Measurements from ENCODE around the gene S100A1. TPM values are rescaled to one million over a fixed set of nuclear protein-coding genes. Genes with fewer than 3 reads are reported as not detected.
A peak's percentile ranks its signal among the peaks of the same experiment; 100 is the strongest.
"Not testable (repeated sequence)": the region's sequence is repeated elsewhere in the genome, so short reads cannot be mapped to it uniquely, and the experiment has no call there.

Gene S100A1
- total and polyA plus RNA-seq, 10 of the 15 experiments (the other 5 are each of a cell fraction or from before 2014, with no cell fraction given), result 0.13 to 0.29 TPM; not detected in 8

GRCh38 chr1:153670859-153671627 is 42.8 kb downstream of the S100A1 start, which contains the start of gene ILF2 (continued):
- TF ChIP-seq TARDBP (IDR thresholded peaks at IDR 0.05; ENCODE audit: borderline replicate concordance), result peak; percentile 97
- peak; percentile 79 for TF ChIP-seq RELB (IDR thresholded peaks at IDR 0.05; ENCODE audit: low read depth)
- TF ChIP-seq FOS (IDR thresholded peaks at IDR 0.05; ENCODE audit: borderline replicate concordance, extremely low read depth, insufficient read length), result peak; percentile 89
- TF ChIP-seq HCFC1 (IDR thresholded peaks at IDR 0.05; ENCODE audit: low read length), result peak; percentile 43
- TF ChIP-seq NFXL1 (IDR thresholded peaks at IDR 0.05; ENCODE audit: borderline replicate concordance), result no peak

- Histone ChIP-seq H3K27ac (ENCODE audit: control insufficient read depth, insufficient read depth) (peak overlapping the region; percentile 55), H3K79me2 (ENCODE audit: control insufficient read depth, insufficient read depth, low read length) (peaks cover 24% of the 10 kb centered on the region), H3K4me2 (ENCODE audit: control insufficient read depth, insufficient read depth) (peak overlapping the region; percentile 53), H2AFZ (ENCODE audit: control insufficient read depth, low read depth, low read length) (peak overlapping the region; percentile 79), H3K4me3 (peak overlapping the region; percentile 67), H3K9ac (ENCODE audit: control insufficient read depth, insufficient read depth, low read length) (peak overlapping the region; percentile 25), H3K36me3 (ENCODE audit: control insufficient read depth in 2 of 2, insufficient read depth in 2 of 2, low read length in 1 of 2) (peaks cover 3 to 17% of the 10 kb centered on the region in 2 experiments)
- FAIRE-seq; H3K9me3 ChIP-seq (replicated peaks; ENCODE audit: control insufficient read depth, insufficient read depth, low read length); BruUV-seq (replicated peaks); in situ Hi-C loops (cut with MboI); H3K27me3 ChIP-seq (replicated peaks in 1 of 2; ENCODE audit: control insufficient read depth in 2 of 2, insufficient read depth in 2 of 2, low read length in 1 of 2); H3K4me1 ChIP-seq (ENCODE audit: control insufficient read depth, insufficient read depth, low read length); H4K20me1 ChIP-seq (ENCODE audit: control insufficient read depth, insufficient read depth): not testable (repeated sequence)
- intact Hi-C loops (cut with micrococcal nuclease; ENCODE audit: unreplicated experiment), result loop anchor here (1.0 to 5.0 kb wide), 5 partner anchors 37 to 315 kb away; partner anchors contain the start of genes CHTOP and RAB13
- RAD21 ChIA-PET (ENCODE audit: unreplicated experiment), result interaction anchor here (0.6 to 3.6 kb wide), 16 partner anchors 29 to 315 kb away, joined by 3 to 14 read pairs (median 4); partner anchors contain the start of genes INTS3, JTB and RAB13
- TF ChIP-seq RUNX3 (IDR thresholded peaks at IDR 0.05; ENCODE audit: low read length), result peak; percentile 46; the same call in 1 of the 2 replicates
- TF ChIP-seq ZNF217 (IDR thresholded peaks at IDR 0.05), result peak; percentile 90
- peak; percentile 67 for TF ChIP-seq NBN (IDR thresholded peaks at IDR 0.05)
- TF ChIP-seq HDAC2 (IDR thresholded peaks at IDR 0.05), result 0 out of 2 replicates have a peak, but pooled peaks have one; percentile 18
- 0 out of 2 replicates have a peak, but pooled peaks have one; percentile 11 for TF ChIP-seq MTA2 (IDR thresholded peaks at IDR 0.05; ENCODE audit: low read depth)
- peak; percentile 51; the same call in 1 of the 2 replicates for TF ChIP-seq NKRF (conservative IDR thresholded peaks at IDR 0.05)
- TF ChIP-seq ZNF24 (IDR thresholded peaks at IDR 0.05), result peak; percentile 45
- peak; percentile 12 for TF ChIP-seq MEF2B (IDR thresholded peaks at IDR 0.05; ENCODE audit: partially characterized antibody, poor library complexity, severe bottlenecking)
- 0 out of 2 replicates have a peak, but pooled peaks have one; percentile 1 for TF ChIP-seq EED (IDR thresholded peaks at IDR 0.05; ENCODE audit: low read depth)
- peak; percentile 41; the same call in 1 of the 2 replicates for TF ChIP-seq YY1 (IDR thresholded peaks at IDR 0.05; ENCODE audit: low read depth, low read length)
- 3% methylated on average over 28 of the region's 28 CpGs for WGBS (ENCODE audit: insufficient coverage, insufficient replicate concordance, low lambda C conversion rate, missing lambda C conversion rate)
- SMC1A ChIA-PET (ENCODE audit: uncharacterized antibody, unreplicated experiment), result interaction anchor here (0.6 to 2.1 kb wide), 21 partner anchors 35 to 318 kb away, joined by 3 to 11 read pairs (median 4); partner anchors contain the start of genes CHTOP, RAB13, S100A1 and S100A13
- POLR2A ChIA-PET, result interaction anchor here (0.6 to 1.5 kb wide), 10 partner anchors 38 to 313 kb away, joined by 3 to 6 read pairs (median 4); partner anchors contain the start of gene CHTOP
- ATAC-seq (peak; percentile 62), DNase-seq (ENCODE audit: low read depth, low spot score) (peak; percentile 39)
- CTCF ChIA-PET, result interaction anchor here (0.6 to 7.5 kb wide), 22 partner anchors 13 to 510 kb away, joined by 3 to 43 read pairs (median 4); partner anchors contain the start of genes CHTOP, JTB, RAB13 and SNAPIN
These were observed 43.6 kb downstream of the S100A1 start for GRCh38 chr1:153671628-153672353.
